ENCODE results near the gene TIA1.

- TF ChIP-seq CTCF (IDR thresholded peaks at IDR 0.05; ENCODE audit: insufficient read depth, low read length, poor library complexity, severe bottlenecking) (no peak), EZH2phosphoT487 (conservative IDR thresholded peaks at IDR 0.05; ENCODE audit: low read length) (no peak)
These were observed at the start of gene TIA1 for GRCh38 chr2:70248181-70248847.
